WTC11 (cell line): ENCODE data around the gene CLIP3.

Experiments used
- CBFB ChIP-seq: sonication (generic); formaldehyde crosslinking; IDR thresholded peaks from 2 replicates; pipeline ENCODE4 v1.8.1; 2022; ENCODE audit warnings: mild to moderate bottlenecking, low read depth, missing genetic modification reagents
- CTCF ChIP-seq: fragments of 200-600 bp; IDR thresholded peaks from 2 replicates; pipeline ENCODE4 v1.8.0; 2022; ENCODE audit warnings: antibody characterized with exemption
- IRF1 ChIP-seq: sonication (generic); formaldehyde crosslinking; IDR thresholded peaks from 2 replicates; pipeline ENCODE4 v1.8.0; 2023; ENCODE audit warnings: missing genetic modification reagents

DNA sequence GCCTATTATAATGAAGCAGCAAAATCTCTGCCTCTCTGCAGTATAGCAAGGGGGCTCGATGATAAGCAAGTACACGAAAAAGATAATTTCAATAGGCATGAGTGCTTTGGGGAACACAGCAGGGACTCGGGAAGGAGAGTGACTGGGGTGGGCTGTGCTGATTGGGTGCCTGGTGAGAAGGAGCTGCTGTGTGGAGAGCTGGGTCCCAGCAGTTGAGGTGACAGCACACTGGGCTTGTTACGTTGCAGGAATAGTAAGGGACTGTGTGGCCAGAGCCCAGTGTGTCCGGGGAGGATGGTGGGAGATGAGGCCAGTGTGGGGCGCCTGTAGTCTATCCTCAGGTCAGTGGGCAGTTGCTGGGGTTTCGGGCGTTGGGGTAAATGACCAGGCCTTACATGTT is 39.4 kb upstream of the CLIP3 start:
- TF ChIP-seq CBFB: no peak
- TF ChIP-seq CTCF: no peak
- TF ChIP-seq IRF1 (CRISPR knock-in tag): no peak
